Mesenteric fat pad (tissue), 1 donor: Measurements from ENCODE around the gene FCHSD2. TPM values are rescaled to one million over a fixed set of nuclear protein-coding genes. Genes with fewer than 3 reads are reported as not detected.
A peak's percentile ranks its signal among the peaks of the same experiment; 100 is the strongest.
"Not testable (repeated sequence)": the region's sequence is repeated elsewhere in the genome, so short reads cannot be mapped to it uniquely, and the experiment has no call there.

Source experiments
- DNase-seq: peaks from one replicate; pipeline ENCODE4 v3.0.0-alpha.2; 2020; ENCODE audit warnings: low spot score
- total RNA-seq: library from RNA; stranded (reverse); fragmentation: NEBNext Ultra II Directional; extraction: Animal tissue kit (Norgen Biotek cat#: 25700); gene quantifications from one replicate; pipeline ENCODE4 v1.2.1, GENCODE V29; 2021
- donor health status: DM: yes; HTN: yes; CAD: no.

Gene FCHSD2
- total RNA-seq, 1 donor from 2014 or later, result 54.9 TPM

- DNase-seq, result peak; percentile 28
Observed at GRCh38 chr11:73152086-73152853, 10.2 kb upstream of the FCHSD2 start.

DNA sequence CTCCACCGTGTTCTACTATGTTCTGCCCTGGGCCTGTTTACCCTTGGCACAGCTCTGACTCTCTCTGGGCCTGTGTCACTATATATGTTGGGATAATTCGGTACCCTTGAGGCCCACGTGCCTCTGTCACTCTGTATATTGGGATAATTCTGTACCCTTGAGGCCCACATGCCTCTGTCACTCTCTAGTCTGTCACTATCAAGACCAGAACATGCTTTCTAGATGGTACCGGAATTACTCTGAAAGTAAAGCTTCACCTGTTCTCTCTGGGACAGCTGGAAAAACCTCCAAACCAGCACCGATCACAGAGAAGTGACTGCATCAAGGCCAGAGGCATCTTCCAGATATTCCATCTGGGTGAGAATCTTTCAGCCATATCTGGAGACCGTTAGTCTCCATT, 9.3 kb upstream of the FCHSD2 start:
- no peak for DNase-seq

DNA sequence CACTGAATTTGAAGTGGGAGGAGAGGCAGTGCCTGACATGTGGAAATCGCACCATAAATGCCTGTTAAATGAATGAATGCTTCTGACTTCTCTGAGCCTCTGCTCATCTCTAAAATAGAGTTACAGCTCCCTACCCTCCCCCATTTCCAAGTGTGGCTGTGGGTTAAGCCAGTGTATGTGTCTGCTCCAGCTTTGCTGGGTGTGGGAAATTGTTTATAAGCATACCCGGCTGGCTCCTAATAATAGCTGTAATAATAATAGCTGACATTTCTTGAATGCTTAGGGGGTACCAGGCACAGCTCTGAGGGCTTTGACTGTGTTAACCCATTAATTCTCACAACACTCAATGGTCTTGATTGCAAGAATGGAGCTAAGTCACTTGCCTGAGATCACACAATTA, 7.0 kb upstream of the FCHSD2 start:
- DNase-seq, result peak; percentile 26

GRCh38 chr11:73147771-73148681, 5.9 kb upstream of the FCHSD2 start:
- DNase-seq, result peak; percentile 83

DNA sequence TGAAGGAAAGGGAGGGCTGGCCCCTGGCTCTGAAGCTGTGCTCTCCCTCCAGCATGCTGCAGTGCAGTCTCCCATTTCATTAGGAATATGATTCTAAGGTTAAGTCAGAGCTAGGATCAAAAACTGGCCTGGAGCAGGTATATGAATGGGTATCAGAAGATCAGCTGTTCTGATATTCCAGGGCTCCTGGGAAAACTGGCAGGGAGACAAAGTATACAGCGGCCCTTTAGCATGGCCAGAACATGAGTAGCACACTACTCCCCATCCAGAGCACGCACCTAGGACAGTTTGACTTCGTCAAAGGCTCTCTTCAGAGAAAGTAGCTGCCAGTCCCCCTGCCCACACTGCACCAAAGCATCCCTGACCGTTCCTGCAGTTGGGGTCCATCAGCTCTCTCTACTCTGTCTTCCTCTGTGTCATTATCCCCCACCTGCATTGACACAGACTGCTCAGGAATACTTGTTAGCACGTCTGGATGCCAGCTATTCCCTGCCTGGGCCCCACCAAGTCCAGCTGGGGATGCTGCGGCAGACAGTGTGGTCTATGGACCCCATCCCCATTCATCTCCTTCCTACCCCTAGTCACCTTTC, 4.0 kb upstream of the FCHSD2 start:
- peak; percentile 41 for DNase-seq

- DNase-seq, result peak; percentile 16
Observed at GRCh38 chr11:73143126-73143838, 1.2 kb upstream of the FCHSD2 start.

- peak; percentile 91 for DNase-seq
Observed at GRCh38 chr11:73141309-73142127, 600 bp downstream of the FCHSD2 start.

DNA sequence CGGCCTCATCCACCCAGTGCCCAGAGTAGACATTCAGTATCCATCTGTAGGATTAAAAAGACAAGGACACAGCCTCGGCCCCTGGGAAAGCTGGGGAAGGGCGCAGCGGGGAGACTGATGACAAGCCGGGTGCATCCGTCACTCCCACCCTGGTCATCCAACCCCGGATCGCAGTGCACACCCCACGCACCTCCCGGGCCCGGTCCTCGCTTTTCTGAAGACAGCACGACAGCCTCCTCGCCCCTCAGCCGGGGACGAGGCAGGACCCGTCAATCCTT, 1.1 kb downstream of the FCHSD2 start:
- DNase-seq, result peak; percentile 82

DNA sequence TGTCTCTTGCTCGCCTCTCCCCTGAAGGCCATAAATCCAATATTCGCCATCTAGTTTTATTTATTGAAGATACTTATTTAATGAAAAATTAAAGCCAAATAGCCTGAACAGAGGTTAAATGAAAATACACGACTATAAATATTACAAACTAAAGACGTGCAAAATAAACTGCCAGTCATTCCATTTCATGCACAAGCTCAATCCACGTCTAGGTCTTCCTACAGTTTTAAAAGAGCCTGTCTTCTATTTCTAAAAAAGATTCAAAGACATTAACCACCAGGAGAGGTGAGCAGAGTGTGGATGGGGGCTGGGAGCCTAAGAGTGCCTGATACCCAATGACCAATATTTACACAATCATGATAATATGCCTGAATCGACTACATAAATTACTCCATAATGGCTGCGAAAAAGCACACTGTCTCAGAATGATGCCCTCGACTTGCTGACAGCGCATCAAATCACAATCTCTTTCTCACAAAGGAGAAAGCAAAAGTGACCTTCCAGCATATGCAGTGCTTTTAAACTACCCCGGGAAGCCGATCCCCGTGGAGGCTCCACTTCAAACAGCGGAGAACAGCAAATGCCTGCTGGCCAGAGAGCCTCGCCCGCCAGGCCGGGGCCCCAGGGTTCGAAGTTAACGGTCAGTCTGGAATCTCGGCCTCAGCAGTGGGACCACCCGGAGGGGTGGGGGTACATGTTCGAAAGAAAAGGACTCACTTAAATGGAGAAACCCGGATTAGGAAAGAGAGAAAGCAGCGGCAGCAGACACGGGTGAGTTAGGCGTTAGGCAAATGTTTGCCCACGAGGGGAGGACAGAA, 1.7 kb downstream of the FCHSD2 start:
- DNase-seq, result peak; percentile 90

DNA sequence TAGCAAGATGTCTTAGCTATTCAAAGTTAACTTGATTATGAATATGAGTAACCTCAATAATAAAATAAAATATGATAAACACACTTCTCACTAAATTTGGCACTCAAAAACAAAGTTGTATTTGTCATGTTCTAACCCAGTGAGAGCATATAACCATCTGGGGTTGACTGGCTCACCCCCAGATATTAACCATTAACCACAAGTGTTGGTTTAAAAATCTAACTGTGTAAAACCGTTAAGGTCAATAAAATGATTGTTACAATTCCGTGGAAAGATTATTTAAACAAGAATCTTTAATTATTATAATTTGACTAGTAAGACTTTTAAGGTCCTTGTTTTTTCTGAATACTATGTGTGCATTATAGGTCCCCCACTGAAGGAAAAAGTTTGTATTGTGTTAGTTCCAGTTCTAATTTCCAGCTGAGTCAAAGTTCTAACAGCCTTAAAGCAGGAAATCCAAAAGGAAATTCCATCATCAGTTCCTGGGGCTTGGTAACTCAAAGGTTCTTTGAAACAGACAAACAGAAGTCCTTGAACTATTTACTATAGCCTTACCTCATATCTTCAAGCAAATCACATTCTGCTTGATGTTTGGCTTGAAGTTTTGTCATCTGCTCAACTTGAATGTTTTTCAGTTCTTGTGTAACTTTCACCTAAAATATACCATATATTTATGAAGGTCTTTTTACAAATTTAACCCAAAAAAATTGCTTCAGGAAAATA, 2.5 kb downstream of the FCHSD2 start:
- no peak for DNase-seq

DNA sequence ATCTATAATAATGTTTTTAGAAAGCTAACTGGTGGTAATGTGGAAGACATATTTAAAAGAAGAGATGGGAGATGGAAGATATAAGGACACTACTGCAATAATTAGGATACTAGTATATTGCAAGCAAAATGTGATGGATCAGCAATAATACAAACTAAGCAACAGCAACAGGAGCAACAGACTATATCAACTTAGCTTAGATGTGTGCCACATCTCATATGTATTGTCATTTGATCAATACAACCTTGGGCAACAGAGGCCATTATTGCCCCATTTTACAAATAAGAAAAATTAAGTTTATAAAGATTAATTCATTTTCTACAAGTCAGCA, 4.2 kb downstream of the FCHSD2 start:
- no peak for DNase-seq

- DNase-seq, result no peak
Observed at GRCh38 chr11:73137262-73137943, 4.7 kb downstream of the FCHSD2 start.

DNA sequence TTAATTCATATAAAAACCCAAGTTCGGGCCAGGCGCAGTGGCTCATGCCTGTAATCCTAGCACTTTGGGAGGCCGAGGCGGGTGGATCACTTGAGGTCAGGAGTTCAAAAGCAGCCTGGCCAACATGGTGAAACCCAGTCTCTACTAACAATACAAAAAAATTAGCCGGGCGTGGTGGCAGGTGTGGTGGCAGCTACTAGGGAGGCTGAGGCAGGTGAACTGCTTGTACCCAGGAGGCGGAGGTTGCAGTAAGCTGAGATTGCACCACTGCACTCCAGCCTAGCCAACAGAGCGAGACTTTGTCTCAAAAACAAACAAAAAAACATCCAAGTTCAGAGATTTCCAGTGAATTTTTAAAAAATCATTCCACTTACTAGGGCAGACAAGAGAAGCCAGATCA, 5.4 kb downstream of the FCHSD2 start:
- DNase-seq, result not testable (repeated sequence)

DNA sequence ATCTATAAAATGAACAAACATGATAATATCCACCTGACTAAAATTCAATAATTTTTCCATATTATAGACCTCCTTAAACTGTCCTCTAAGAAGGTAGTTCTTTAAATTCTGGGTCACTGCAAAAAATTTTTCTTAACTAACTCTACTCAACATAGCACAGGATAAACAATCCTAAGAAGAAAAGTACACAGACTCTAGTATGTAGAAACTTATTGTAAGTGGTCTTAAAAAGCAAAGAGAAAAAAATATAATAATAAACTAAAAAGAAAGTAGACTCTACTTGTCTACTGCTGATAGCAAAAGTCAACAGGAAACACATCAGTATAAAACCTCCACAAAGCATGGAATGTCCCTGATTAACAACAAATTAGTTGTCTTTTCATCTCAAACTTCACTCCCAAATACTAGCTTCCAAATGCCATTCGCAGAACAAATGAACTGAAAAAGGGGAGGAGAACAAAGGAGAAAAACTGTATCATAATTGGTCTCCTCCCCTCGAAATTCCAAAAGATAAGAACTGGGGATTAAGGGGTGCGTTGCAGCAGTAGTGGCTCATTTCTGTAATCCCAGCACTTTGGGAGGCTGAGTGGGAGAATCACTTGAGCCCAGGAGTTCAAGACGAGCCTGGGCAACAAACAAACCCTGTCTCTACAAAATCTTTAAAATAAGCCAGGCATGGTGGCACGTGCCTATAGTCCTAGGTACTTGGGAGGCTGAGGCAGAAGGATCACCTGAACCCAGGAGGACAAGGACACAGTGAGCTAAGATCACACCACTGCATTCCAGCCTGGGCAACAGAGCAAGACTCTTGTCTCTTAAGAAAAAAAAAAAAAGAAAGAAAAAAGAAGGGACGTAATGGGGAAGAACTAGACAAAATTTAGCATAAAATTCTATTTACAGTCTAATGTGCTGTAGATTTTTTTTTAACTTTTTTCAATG, 6.5 kb downstream of the FCHSD2 start:
- DNase-seq, result no peak

DNA sequence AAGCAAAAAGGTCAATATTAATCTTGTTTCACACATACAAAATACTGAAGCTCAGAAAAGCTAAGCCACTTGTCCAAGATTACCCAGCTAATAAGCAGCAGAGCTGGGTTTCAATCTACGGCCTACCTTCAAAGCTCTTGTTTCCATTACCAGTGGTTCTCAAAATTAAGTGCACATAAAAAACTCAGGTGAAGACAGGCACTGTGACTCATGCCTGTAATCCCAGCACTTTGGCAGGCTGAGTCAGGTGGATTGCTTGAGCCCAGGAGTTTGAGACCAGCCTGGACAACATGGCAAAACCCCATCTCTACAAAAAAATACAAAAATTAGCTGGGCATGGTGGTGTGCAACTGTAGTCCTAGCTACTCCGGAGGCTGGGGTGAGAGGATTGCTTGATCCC, 9.8 kb downstream of the FCHSD2 start:
- not testable (repeated sequence) for DNase-seq

- no peak for DNase-seq
Observed at GRCh38 chr11:73130181-73130580, 11.9 kb downstream of the FCHSD2 start.

GRCh38 chr11:73129198-73129597, 12.9 kb downstream of the FCHSD2 start:
- no peak for DNase-seq
